Naive B cell (primary cell): ENCODE measurements around the gene SLC17A4. TPM values are rescaled to one million over a fixed set of nuclear protein-coding genes. Genes with fewer than 3 reads are reported as not detected.
"Not testable (repeated sequence)": the region's sequence is repeated elsewhere in the genome, so short reads cannot be mapped to it uniquely, and the experiment has no call there.

ENCODE experiments used
- ATAC-seq, 2 donors: fragments of 150-1000 bp; cut with Tn5 transposase; 2 replicates each; pipeline ENCODE4 v1.10.0; 2021; ENCODE audit warnings: low read depth in 2 of 2, mild to moderate bottlenecking in 2 of 2, moderate library complexity in 2 of 2
- DNase-seq: peaks from one replicate; pipeline ENCODE4 v3.0.0; 2022
- H3K27ac Mint-ChIP-seq, 6 donors: one replicate each; pipeline ENCODE4 v1.8.0; 2020 to 2022; ENCODE audit warnings: mild to moderate bottlenecking in 6 of 6, mixed read lengths in 6 of 6, moderate library complexity in 5 of 6, inconsistent platforms in 2 of 6
- H3K27me3 Mint-ChIP-seq, 3 donors: one replicate each; pipeline ENCODE4 v1.8.0; 2021 to 2022; ENCODE audit warnings: mixed read lengths in 3 of 3, mild to moderate bottlenecking in 1 of 3
- H3K36me3 Mint-ChIP-seq, 2 donors: one replicate each; pipeline ENCODE4 v1.8.0; 2020 to 2022; ENCODE audit warnings: mixed read lengths in 2 of 2, inconsistent platforms in 1 of 2, mild to moderate bottlenecking in 1 of 2
- H3K4me1 Mint-ChIP-seq, 3 donors: one replicate each; pipeline ENCODE4 v1.8.0; 2020 to 2022; ENCODE audit warnings: mixed read lengths in 3 of 3, inconsistent platforms in 1 of 3, mild to moderate bottlenecking in 1 of 3, moderate library complexity in 1 of 3
- H3K4me3 Mint-ChIP-seq, 8 donors: one replicate each; pipeline ENCODE4 v1.8.0; 2020 to 2022; ENCODE audit warnings: mild to moderate bottlenecking in 8 of 8, mixed read lengths in 8 of 8, moderate library complexity in 8 of 8, inconsistent platforms in 2 of 8
- H3K9me3 Mint-ChIP-seq, 7 donors: one replicate each; pipeline ENCODE4 v1.8.0; 2020 to 2022; ENCODE audit warnings: mixed read lengths in 7 of 7, mild to moderate bottlenecking in 5 of 7, inconsistent platforms in 2 of 7, moderate library complexity in 1 of 7
- polyA plus RNA-seq, 6 donors: library from polyadenylated mRNA; unstranded; fragments of 300-500 nt; fragmentation: Illumina TruSeq; gene quantifications; one replicate each; pipeline ENCODE4 v1.2.3, GENCODE V29; 2021; ENCODE audit warnings: low read depth in 6 of 6

Gene SLC17A4
- polyA plus RNA-seq, 6 donors from 2014 or later: not detected

DNA sequence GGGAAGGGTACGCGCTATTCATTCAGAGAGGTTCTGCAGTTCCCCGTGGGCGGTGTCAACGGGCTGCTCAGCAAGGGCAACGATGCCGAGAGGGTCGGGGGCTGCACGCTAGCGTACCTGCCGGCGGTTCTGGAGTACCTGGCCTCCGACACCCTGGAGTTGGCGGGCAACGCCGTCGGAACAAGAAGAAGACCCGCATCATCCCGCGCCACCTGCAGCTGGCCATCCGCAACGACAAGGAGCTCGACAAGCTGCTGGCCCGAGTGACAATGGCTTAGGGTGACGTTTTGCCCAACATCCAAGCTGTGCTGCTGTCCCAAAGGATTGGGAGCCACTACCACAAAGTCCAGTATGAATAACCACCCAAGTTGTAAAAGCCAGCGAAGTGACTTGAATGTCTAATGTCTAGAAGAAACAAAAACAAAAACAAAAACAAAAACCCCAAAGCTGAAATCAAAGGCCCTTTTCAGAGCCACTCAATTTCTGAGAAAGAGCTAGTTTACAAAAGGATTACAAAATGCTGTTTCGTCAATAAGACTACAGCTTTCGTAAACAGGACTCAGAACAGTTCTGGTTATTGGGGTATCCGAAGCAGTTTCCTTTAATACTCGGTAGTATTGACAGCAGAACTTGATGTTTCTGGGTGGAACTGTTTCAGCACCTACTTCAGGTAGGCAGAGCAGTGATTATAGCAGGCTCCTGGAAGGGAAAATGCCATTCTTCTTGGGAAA, 21.9 kb upstream of the SLC17A4 start:
- H3K27me3 Mint-ChIP-seq: peaks cover 34 to 64% (median 55%) of the 10 kb centered on the region in 3 donors
- H3K4me1 Mint-ChIP-seq: no peaks in the 10 kb centered on the region
- DNase-seq (no peak), ATAC-seq (no peak)
- H3K9me3 Mint-ChIP-seq: peaks cover 0 to 43% (median 19%) of the 10 kb centered on the region in 7 donors
- H3K4me3 Mint-ChIP-seq: no peak overlapping the region
- no peak overlapping the region for H3K27ac Mint-ChIP-seq
- H3K36me3 Mint-ChIP-seq: peaks cover 6 to 8% of the 10 kb centered on the region in 2 donors

DNA sequence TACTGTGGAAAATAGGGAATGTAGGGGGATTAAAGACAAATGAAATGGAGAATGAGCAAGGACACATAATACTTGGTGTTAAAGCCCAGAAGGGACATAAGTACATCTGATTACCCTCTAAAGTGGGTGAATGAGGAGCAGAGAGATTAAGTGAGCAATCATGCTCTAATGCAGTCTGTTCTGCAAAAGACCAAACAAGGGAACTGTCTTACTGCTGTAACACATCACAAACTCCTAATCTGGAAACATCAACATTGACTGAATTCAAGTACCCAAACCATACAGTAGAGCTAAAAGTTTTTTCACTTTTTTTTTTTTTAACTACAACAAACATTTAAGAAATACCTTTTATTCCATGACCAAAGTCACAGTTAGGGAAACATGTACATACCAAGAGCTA, 19.3 kb upstream of the SLC17A4 start:
- Mint-ChIP-seq H3K4me3 (no peak overlapping the region), H3K27me3 (peaks cover 30 to 66% (median 53%) of the 10 kb centered on the region in 3 donors), H3K9me3 (peaks cover 0 to 45% (median 25%) of the 10 kb centered on the region in 7 donors), H3K27ac (no peak overlapping the region), H3K4me1 (no peaks in the 10 kb centered on the region), H3K36me3 (peaks cover 6 to 8% of the 10 kb centered on the region in 2 donors)
- no peak for ATAC-seq
- no peak for DNase-seq

DNA sequence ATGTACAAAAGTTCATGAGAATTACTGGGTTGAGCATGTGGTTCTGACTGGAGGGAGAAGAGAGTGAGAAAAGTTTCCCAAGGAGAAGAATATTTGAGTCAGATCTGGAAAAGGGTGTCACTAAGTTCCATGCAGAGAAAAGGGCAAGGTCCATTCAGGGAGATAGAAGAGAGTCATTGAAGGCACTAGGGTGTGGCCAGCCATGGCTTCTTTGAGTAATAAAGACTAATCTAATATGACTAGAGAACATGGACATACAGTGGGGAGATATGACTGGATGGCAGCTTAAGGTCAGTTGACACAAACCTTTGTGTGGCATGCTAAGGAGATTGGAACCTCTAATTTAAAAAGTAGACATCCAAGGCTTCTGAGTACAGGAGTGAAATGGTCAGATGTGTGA, 10.7 kb upstream of the SLC17A4 start:
- H3K9me3 Mint-ChIP-seq: peaks cover 0 to 15% (median 8%) of the 10 kb centered on the region in 7 donors
- ATAC-seq (no peak), DNase-seq (no peak)
- H3K4me1 Mint-ChIP-seq: peaks cover 0 to 8% (median 3%) of the 10 kb centered on the region in 3 donors
- peaks cover 0 to 3% (median 0%) of the 10 kb centered on the region in 3 donors for H3K27me3 Mint-ChIP-seq
- no peak overlapping the region for H3K27ac Mint-ChIP-seq
- peaks cover 0 to 4% of the 10 kb centered on the region in 2 donors for H3K36me3 Mint-ChIP-seq
- H3K4me3 Mint-ChIP-seq: no peak overlapping the region

DNA sequence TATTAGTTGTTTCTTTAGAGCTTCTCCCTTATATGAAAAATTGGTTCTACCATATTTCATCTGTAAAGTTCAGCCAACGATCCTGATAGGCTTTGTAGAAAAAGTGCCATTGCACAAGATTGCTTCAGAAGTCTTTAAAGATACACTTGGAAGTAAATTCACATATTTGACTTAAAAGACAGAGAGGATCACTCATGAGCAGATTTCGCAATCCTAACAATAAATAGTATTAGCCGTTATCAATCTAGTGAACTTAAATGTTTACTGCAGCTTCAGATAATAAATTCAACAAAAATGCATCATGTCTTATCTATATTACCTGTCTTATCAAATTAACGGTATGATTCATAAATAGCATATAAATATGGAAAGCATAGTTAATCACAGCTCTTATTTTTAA, 8.7 kb upstream of the SLC17A4 start:
- H3K27me3 Mint-ChIP-seq: no peaks in the 10 kb centered on the region
- H3K4me3 Mint-ChIP-seq: no peak overlapping the region
- peaks cover 4 to 22% (median 9%) of the 10 kb centered on the region in 3 donors for H3K4me1 Mint-ChIP-seq
- peaks cover 0 to 4% of the 10 kb centered on the region in 2 donors for H3K36me3 Mint-ChIP-seq
- H3K9me3 Mint-ChIP-seq: peaks cover 0 to 12% (median 3%) of the 10 kb centered on the region in 7 donors
- no peak for DNase-seq
- no peak for ATAC-seq
- H3K27ac Mint-ChIP-seq: no peak overlapping the region

DNA sequence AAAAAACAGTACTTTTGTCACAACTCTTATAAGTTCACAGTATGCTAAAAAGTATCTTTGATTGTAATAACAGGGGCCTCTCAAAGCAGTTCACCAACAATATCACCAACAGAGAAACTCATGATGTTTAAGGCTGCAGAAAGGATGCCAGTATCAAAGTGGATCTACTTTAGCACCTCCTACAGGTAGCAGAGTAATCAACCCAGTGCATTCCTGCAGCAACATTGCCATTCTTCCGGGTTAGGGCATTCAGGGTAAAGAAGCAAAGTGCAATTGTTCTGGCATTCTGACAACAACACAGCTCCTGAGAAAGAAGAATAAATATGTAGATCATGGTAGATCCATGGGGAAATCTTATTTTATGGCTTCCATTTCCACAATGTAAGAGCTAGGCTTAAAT, 7.6 kb upstream of the SLC17A4 start:
- H3K27ac Mint-ChIP-seq: no peak overlapping the region
- DNase-seq: no peak
- H3K4me1 Mint-ChIP-seq: peaks cover 4 to 22% (median 9%) of the 10 kb centered on the region in 3 donors
- H3K4me3 Mint-ChIP-seq: no peak overlapping the region
- H3K36me3 Mint-ChIP-seq: peaks cover 0 to 2% of the 10 kb centered on the region in 2 donors
- H3K9me3 Mint-ChIP-seq: peaks cover 0 to 4% (median 2%) of the 10 kb centered on the region in 7 donors
- ATAC-seq: no peak
- H3K27me3 Mint-ChIP-seq: no peaks in the 10 kb centered on the region

DNA sequence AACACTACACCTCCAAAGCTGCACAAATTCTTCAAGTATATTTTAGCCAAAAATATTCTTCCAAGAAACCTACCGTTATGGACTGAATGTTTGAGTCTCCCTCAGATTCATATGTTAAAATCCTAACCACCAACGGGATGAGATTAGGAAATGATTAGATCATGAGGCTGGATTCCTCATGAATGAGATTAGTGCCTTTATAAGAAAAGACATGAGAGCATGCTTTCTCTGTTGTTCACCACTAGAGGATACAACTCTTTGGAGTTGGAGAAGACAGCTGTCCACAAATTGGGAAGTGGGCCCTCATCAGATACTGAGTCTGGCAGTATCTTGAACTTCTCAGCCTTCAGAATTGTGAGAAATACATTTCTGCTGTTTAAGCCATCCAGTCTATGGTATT, 7.1 kb upstream of the SLC17A4 start:
- no peak for DNase-seq
- H3K27me3 Mint-ChIP-seq: no peaks in the 10 kb centered on the region

DNA sequence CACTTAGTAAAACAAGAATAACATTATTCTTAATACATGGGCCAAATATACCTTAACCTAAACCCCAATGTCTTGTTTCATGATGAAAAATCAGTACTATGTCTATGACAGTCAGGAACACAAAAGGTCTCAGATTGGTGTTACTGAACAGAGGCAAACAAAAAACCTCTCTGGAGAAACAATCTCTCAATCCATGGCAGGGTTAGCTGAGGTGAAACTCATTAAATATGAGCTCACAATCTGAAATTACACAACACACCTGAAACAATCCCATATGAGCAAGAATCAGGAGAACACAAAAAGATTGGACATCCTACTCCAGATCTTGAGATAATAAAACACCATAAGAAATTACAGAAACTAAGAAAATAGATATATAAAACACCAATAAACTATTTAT, 6.5 kb upstream of the SLC17A4 start:
- DNase-seq (no peak), ATAC-seq (no peak)
- H3K4me3 Mint-ChIP-seq: no peak overlapping the region
- H3K9me3 Mint-ChIP-seq: no peaks in the 10 kb centered on the region
- H3K27ac Mint-ChIP-seq: no peak overlapping the region
- no peaks in the 10 kb centered on the region for H3K27me3 Mint-ChIP-seq
- H3K36me3 Mint-ChIP-seq: no peaks in the 10 kb centered on the region
- peaks cover 4 to 22% (median 9%) of the 10 kb centered on the region in 3 donors for H3K4me1 Mint-ChIP-seq

More for the DNA sequence above, 7.1 kb upstream of the SLC17A4 start:
- no peak overlapping the region for H3K4me3 Mint-ChIP-seq
- H3K36me3 Mint-ChIP-seq: no peaks in the 10 kb centered on the region
- H3K27ac Mint-ChIP-seq: no peak overlapping the region
- no peak for ATAC-seq
- H3K9me3 Mint-ChIP-seq: peaks cover 0 to under 1% (median 0%) of the 10 kb centered on the region in 7 donors
- H3K4me1 Mint-ChIP-seq: peaks cover 4 to 22% (median 9%) of the 10 kb centered on the region in 3 donors

DNA sequence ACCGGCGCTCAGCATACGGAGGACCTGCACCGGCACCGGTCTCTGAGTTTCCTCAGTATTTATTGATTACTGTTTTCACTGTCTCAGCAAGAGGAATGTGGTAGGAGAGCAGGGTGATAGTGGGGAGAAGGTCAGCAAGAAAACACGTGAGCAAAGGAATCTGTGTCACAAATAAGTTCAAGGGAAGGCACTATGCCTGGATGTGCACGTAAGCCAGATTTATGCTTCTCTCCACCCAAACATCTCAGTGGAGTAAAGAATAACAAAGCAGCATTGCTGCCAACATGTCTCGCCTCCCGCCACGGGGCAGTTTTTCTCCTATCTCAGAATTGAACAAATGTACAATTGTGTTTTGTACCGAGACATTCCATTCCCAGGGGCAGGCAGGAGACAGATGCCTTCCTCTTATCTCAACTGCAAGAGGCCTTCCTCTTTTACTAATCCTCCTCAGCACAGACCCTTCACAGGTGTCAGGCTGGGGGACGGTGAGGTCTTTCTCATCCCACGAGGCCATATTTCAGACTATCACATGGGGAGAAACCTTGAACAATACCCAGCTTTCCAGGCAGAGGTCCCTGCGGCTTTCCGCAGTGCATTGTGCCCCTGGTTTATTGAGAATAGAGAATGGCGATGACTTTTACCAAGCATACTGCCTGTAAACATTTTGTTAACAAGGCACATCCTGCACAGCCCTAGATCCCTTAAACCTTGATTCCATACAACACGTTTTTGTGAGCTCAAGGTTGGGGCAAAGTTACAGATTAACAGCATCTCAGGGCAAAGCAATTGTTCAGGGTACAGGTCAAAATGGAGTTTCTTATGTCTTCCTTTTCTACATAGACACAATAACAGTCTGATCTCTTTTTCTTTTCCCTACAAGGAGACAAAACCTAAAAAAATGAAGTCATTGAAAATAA, 5.7 kb upstream of the SLC17A4 start:
- H3K4me3 Mint-ChIP-seq, H3K36me3 Mint-ChIP-seq, H3K27me3 Mint-ChIP-seq, H3K9me3 Mint-ChIP-seq, DNase-seq, ATAC-seq: not testable (repeated sequence)
- H3K27ac Mint-ChIP-seq: peak overlapping the region in 1 of 6 donors; percentile 80
- peaks cover 4 to 22% (median 9%) of the 10 kb centered on the region in 3 donors for H3K4me1 Mint-ChIP-seq

DNA sequence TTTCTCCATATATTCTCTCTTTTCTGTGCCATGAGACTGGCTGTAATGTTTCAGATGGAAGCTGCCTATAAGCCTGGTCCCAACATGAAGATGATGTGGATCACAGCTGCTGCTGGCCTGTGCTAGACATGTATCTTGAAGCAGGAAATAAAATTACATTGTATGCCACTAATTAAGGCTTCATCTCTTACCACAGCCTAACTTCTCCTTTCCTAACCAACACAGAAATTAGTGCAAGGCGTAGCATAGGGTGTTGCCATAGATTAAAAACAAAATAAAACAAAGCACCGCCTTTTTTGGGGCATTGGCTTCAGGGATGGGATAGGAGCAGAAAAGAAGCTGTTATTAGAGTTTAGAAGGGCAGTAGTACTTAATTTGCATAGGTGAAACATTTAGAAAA, 4.7 kb upstream of the SLC17A4 start:
- peaks cover 4 to 22% (median 9%) of the 10 kb centered on the region in 3 donors for H3K4me1 Mint-ChIP-seq
- no peak overlapping the region for H3K4me3 Mint-ChIP-seq
- ATAC-seq (peak; percentile 90 to 93), DNase-seq (peak; percentile 15)
- H3K27me3 Mint-ChIP-seq: peaks cover 0 to 8% (median 0%) of the 10 kb centered on the region in 3 donors
- H3K36me3 Mint-ChIP-seq: no peaks in the 10 kb centered on the region
- H3K9me3 Mint-ChIP-seq: no peaks in the 10 kb centered on the region
- peak overlapping the region in 3 of 6 donors; percentile 56 to 79 (median 62) for H3K27ac Mint-ChIP-seq

DNA sequence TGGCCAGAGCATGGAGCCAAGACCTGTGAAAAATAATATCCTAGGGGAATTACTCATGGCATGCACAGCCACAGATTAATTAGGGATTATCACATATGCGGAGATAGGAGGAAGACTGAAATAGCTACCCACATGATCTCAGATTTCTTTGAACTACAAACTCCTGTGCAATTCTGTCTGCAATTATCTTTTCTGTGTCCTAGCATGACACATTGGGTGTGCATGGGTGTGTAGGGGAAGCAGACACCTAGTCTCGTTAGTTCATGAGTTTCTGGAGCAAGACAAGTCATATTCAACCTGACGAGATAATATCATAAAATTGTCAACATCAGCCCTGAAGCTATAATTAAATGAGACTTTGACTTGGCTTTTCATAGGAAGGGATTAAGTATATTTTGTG, 3.6 kb upstream of the SLC17A4 start:
- Mint-ChIP-seq H3K36me3 (no peaks in the 10 kb centered on the region), H3K27ac (no peak overlapping the region), H3K27me3 (peaks cover 0 to 12% (median 5%) of the 10 kb centered on the region in 3 donors), H3K4me3 (no peak overlapping the region), H3K4me1 (peaks cover 4 to 22% (median 9%) of the 10 kb centered on the region in 3 donors), H3K9me3 (no peaks in the 10 kb centered on the region)
- no peak for DNase-seq
- no peak for ATAC-seq

DNA sequence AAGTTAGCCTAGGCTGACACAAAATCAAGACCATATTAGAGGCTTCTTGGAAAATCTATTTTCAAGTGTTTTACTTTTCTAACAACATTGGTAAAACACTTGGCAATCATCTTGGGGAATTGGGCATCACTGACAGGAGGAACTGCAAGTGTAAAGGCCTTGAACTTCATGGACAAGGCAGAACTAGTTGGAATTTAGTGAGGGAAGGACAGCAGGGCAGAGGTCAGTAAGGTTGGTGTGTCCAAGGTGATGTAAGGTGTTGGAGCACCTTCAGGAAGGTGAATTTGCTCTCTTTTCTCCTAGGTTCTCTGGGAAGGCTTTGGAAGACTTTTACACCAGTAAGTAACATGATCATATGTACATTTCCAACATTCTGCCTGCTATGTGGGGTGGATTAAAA, 1.5 kb upstream of the SLC17A4 start:
- Mint-ChIP-seq H3K27me3 (peaks cover 0 to 18% (median 11%) of the 10 kb centered on the region in 3 donors), H3K9me3 (no peaks in the 10 kb centered on the region), H3K27ac (peak overlapping the region in 1 of 6 donors; percentile 2), H3K4me1 (peaks cover 4 to 21% (median 9%) of the 10 kb centered on the region in 3 donors), H3K4me3 (no peak overlapping the region), H3K36me3 (no peaks in the 10 kb centered on the region)
- DNase-seq (no peak), ATAC-seq (no peak)

DNA sequence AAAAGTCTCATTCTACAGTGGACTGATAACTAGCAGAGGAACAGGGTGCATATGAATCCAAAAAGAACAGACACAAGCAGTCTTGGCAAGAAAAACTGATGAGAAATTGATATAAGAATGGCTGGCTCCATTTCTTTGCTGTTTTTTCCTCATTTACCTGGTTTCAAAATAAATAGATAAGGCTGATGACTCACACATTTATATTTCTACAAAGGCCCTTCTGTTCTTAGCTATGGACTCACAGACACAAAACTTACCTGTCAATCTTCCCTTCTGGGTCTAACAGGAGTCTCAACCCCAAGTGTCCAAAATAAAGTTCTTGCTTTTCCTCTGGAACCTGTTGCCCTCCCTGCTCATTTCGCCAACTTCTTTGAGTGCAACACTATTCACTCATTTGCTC, 941 bp downstream of the SLC17A4 start:
- H3K4me1 Mint-ChIP-seq: peaks cover 0 to 1% (median 0%) of the 10 kb centered on the region in 3 donors
- H3K27me3 Mint-ChIP-seq: peaks cover 4 to 25% (median 19%) of the 10 kb centered on the region in 3 donors
- no peak overlapping the region for H3K4me3 Mint-ChIP-seq
- no peaks in the 10 kb centered on the region for H3K36me3 Mint-ChIP-seq
- no peaks in the 10 kb centered on the region for H3K9me3 Mint-ChIP-seq
- DNase-seq: no peak
- ATAC-seq: no peak
- peak overlapping the region in 1 of 6 donors; percentile 36 for H3K27ac Mint-ChIP-seq
